COLO668 (cell line): Measurements from ENCODE around the gene TSC2.

Experiments
- DNase-seq: peaks from one replicate; lab custom pipeline; 2025; ENCODE audit not compliant: unreplicated experiment; lab: John Stamatoyannopoulos, UW

The TSC2 gene

DNA sequence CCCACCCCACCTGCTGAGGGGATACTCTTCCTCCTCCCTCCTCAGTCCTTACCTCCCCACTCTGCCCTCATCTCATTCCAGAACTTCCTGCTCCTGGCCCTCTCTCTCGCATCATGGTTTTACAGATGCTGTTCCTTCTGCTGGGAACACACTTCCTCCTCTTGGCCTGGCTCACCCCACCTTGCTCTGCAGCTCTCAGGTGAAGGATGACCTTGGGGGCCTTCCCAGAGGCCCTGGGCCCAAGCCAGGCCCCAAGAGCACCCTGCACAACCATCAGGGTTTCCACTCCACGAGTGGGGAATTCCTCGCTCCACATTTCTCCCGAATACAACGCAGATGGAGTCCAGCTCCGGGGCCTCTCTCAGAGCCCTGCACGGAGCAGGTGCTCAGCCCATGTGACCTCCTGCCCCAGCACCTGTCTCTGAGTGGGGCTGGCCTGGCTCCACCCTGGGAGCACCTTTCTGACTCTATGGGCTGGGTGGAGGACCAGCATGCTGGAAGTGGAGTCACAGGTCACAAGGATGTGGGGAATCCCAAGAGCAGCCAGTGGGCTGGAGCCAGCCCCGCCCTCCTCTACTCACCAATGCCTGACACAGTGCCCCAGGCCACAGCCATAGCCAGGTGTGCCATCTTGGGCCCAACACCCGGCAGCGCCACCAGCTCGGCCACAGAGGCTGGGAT, 4.7 kb upstream of the TSC2 start:
- peak; percentile 93 for DNase-seq

GRCh38 chr16:2043667-2044451, 3.9 kb upstream of the TSC2 start:
- peak; percentile 97 for DNase-seq

- DNase-seq, result peak; percentile 85
Observed at GRCh38 chr16:2044541-2044940, 3.2 kb upstream of the TSC2 start.

GRCh38 chr16:2045965-2046892, 1.6 kb upstream of the TSC2 start:
- DNase-seq, result no peak

DNA sequence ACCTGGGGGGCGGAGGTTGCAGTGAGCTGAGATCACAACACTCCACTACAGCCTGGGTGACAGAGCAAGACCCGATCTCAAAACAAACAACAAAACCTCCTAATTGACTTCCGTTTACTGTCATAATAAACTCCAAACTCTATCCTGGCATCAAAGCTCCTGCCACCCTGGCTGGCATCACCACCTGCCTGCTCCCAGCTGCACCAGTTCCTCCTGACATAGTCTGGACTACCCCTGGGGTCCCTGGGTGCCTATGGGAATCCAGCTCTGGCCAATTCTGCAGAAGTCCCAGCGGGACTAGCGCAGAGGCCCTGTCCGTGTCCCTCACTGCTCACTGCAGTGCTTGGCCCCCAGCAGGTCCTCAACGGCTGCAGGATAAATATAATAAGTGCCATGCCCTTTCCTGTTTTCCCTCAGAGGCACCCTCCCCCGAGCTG, 874 bp upstream of the TSC2 start:
- no peak for DNase-seq

- DNase-seq, result peak; percentile 25
Observed at GRCh38 chr16:2048116-2048543, 345 bp downstream of the TSC2 start.

DNA sequence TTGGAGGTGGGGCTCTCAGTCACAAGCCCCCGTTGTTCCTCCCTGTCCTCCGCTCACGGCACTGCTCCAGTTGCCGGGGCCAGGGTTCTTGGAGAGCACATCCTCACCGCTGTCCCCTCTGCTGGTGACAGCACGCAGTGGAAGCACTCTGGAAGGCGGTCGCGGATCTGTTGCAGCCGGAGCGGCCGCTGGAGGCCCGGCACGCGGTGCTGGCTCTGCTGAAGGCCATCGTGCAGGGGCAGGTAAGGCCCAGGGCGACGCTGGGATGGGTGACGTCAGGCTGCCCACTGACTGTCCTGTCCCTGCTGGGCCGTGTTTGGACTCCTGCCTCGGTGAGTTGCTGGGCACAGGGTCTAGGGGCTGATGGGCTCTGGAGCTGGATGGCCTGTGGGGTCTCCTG, 5.4 kb downstream of the TSC2 start:
- no peak for DNase-seq

DNA sequence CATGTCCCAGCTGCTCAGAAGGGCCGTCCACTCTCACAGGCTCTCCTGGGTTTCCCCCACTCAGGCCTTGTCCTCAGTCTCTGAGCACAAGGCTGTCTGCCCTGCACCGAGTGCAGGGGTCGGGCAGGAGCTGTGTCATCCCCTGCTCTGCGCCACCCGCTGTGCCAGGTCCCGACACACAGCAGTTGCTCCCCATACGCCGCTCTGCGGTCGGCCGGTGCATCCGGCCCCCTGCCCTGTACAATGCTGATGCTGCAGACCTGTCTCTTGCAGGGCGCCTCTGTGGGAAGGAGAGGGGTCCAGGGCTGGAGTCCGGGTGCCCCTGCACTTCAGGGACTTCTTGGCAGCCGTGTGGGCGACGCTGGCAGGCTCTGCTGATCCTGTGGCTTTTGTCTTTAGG, 6.1 kb downstream of the TSC2 start:
- DNase-seq, result no peak

DNA sequence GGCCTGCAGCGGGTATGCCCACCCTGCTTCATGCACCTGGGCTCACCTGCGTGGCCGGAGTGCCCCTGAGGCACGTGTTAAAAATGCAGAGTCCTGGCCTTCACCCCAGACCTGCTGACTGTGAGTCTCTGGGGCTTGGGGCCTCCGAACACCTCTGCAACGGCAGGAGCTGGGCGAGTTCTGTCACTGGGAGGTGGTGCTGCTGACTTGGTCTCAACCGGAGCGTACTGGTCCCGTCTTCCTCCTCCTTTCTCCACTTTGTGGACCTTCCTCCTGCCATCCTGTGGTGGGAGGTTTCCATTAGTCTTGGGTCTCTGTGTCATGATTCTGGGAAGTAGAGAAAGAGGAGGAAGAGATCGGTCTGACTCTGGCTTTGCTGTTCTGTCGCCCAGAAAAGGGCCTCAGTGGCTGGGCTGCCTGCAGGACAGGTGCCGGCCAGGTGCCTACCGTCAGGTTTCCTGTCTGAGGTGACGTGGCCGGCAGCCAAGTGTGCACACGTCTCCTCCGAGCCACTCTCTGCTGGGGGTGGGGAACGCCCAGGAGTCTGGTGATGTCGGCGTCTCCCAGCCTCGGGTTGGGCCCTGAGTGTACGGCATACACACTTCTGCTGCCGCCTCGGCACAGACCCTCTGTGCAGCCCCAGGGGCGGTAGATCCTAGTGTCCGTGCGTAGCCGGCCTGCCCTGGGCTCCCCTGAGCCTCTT, 6.9 kb downstream of the TSC2 start:
- peak; percentile 96 for DNase-seq

DNA sequence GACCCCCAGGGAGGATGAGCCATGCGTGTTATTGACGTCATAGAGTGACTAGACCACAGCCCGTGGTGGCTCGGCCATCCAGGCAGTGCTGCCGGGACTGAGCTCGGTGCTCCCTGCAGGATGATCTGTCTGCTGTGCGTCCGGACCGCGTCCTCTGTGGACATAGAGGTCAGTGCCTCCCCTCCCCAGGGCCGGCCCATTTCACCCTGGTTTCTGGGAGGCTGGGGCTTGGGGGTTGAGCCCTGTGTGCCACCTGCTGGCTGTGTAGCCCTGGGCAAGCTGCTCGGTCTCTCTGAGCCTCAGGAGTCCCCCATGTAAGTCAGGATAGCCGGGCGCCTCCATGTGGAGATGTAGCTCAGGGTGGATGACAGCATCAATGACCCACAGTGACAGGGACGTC, 8.3 kb downstream of the TSC2 start:
- peak; percentile 44 for DNase-seq

- DNase-seq, result peak; percentile 20
Observed at GRCh38 chr16:2056681-2057407, 9.1 kb downstream of the TSC2 start.

- no peak for DNase-seq
Observed at GRCh38 chr16:2057438-2057837, 9.7 kb downstream of the TSC2 start.

DNA sequence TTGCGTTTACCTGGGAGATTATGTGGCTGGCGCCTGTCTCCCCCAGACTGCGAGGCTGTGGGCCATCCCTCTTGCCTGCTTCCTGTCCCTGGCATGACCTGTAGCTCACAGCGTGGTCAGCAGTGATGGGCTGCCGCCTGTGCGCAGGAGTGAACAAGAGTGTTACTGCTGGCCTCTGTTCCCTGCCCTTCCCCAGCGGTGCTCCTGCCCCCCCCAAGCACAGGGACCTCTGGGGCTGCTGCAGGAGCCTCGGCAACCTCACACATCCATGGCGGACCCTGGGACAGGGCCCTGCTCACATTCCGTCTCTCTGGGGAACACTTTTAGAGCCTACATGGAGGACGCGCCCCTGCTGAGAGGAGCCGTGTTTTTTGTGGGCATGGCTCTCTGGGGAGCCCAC, 10.6 kb downstream of the TSC2 start:
- no peak for DNase-seq

DNA sequence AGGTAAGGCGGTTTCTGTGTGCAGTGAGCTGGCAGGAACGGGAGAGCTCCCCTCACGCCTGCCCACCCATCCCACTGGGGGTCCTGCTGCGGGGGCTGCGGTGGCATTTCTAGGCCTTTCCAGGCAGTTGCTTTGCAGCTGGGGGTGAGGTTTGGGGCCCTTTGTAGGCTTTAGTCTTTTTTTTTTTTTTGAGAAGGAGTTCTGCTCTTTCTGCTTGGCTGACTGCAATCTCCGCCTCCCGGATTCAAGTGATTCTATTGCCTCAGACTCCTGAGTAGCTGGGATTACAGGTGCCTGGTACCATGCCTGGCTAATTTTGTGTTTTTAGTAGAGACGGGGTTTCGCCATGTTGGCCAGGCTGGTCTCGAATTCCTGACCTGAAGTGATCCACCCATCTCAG, 11.1 kb downstream of the TSC2 start:
- no peak for DNase-seq

GRCh38 chr16:2060346-2060745, 12.6 kb downstream of the TSC2 start:
- DNase-seq, result no peak

- DNase-seq, result no peak
Observed at GRCh38 chr16:2061023-2061422, 13.2 kb downstream of the TSC2 start.

DNA sequence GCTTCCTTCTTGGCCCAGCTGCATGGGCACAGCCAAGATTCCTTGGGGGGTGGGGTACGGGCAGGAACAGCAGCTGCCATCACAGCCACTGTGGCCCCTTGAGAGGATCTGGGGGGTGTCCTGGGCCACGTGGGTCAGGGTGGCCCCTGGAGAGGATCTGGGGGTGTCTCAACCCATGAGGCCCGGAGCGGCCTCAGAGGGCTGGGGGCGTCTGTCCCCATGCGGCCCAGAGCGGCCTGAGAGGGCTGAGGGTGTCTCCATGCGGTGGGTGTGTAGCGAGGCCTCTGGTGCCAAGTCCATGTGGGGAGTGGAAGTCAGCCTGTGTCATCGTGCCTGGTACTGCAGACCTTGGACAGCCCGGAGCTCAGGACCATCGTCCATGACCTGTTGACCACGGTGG, 13.7 kb downstream of the TSC2 start:
- no peak for DNase-seq

GRCh38 chr16:2062801-2063200, 15.0 kb downstream of the TSC2 start:
- DNase-seq, result no peak

DNA sequence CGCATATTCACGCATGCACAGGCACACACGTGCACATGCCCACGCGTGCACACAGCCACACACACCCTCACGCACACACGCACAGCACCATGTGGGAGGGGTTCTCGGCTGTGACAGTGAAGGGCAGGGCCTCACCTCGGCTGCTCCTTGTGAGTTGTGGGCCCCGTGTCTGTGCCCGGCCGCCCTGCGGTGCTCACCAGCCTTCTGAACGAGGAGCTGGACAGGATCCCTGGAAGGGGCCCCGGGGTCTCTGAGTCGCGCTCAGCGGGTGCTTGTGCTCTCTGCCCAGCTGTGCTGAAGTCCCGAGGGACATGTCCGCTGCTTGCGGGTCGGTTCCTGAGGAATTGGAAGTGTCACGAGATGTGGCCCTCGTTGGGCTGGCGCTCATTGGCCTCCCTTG, 16.1 kb downstream of the TSC2 start:
- DNase-seq, result no peak

GRCh38 chr16:2064368-2064945, 16.7 kb downstream of the TSC2 start:
- DNase-seq, result no peak
